ENCODE results near the gene PRPSAP1. TPM values are rescaled to one million over a fixed set of nuclear protein-coding genes. Genes with fewer than 3 reads are reported as not detected.

PRPSAP1 gene, protein sequence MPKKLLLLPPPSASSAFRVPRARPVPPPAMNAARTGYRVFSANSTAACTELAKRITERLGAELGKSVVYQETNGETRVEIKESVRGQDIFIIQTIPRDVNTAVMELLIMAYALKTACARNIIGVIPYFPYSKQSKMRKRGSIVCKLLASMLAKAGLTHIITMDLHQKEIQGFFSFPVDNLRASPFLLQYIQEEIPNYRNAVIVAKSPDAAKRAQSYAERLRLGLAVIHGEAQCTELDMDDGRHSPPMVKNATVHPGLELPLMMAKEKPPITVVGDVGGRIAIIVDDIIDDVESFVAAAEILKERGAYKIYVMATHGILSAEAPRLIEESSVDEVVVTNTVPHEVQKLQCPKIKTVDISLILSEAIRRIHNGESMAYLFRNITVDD
- total RNA-seq = 10 to 100 TPM; 29.1 to 49.0 (median 46.4) TPM
- 10 to 100 TPM; 25.0 to 43.7 (median 25.3) TPM for polyA plus RNA-seq
- long read RNA-seq, donor 1, partial matches to known transcripts = 0 of 3 reads
- long read RNA-seq, donor 1, other reads (novel, unspliced or antisense) = 0 of 3 reads
- long read RNA-seq, donor 2, transcript PRPSAP1-206 (10 exons, 3,660 nt) = major isoform, 5 of 8 reads
- long read RNA-seq, donor 2, partial matches to known transcripts = 0 of 8 reads
- long read RNA-seq, donor 2, other reads (novel, unspliced or antisense) = 0 of 8 reads
- long read RNA-seq, donor 3, transcript PRPSAP1-206 (10 exons, 3,660 nt) = major isoform, 7 of 9 reads
- long read RNA-seq, donor 3, partial matches to known transcripts = 0 of 9 reads
- long read RNA-seq, donor 3, other reads (novel, unspliced or antisense) = 0 of 9 reads
- long read RNA-seq, donor 4, partial matches to known transcripts = 0 of 1 reads
- long read RNA-seq, donor 4, other reads (novel, unspliced or antisense) = 0 of 1 reads
- long read RNA-seq, donor 5, transcript PRPSAP1-206 (10 exons, 3,660 nt) = major isoform, 7 of 11 reads
- long read RNA-seq, donor 5, partial matches to known transcripts = 0 of 11 reads
- long read RNA-seq, donor 5, other reads (novel, unspliced or antisense) = 0 of 11 reads
- long read RNA-seq, donor 6, transcript PRPSAP1-206 (10 exons, 3,660 nt) = major isoform, 11 of 34 reads
- long read RNA-seq, donor 6, transcript PRPSAP1-207 (2 exons, 561 nt) = minor isoform, 5 of 34 reads
- long read RNA-seq, donor 6, partial matches to known transcripts = 15 of 34 reads
- long read RNA-seq, donor 6, other reads (novel, unspliced or antisense) = 0 of 34 reads
- long read RNA-seq, donor 7, transcript PRPSAP1-206 (10 exons, 3,660 nt) = major isoform, 10 of 11 reads
- long read RNA-seq, donor 7, partial matches to known transcripts = 0 of 11 reads
- long read RNA-seq, donor 7, other reads (novel, unspliced or antisense) = 0 of 11 reads
- long read RNA-seq, donor 8, transcript PRPSAP1-206 (10 exons, 3,660 nt) = major isoform, 17 of 21 reads
- long read RNA-seq, donor 8, partial matches to known transcripts = 0 of 21 reads
- long read RNA-seq, donor 8, other reads (novel, unspliced or antisense) = 0 of 21 reads
- long read RNA-seq, donor 9, transcript PRPSAP1-206 (10 exons, 3,660 nt) = major isoform, 5 of 7 reads
- long read RNA-seq, donor 9, partial matches to known transcripts = 0 of 7 reads
- long read RNA-seq, donor 9, other reads (novel, unspliced or antisense) = 0 of 7 reads
- long read RNA-seq, donor 10, partial matches to known transcripts = 0 of 3 reads
- long read RNA-seq, donor 10, other reads (novel, unspliced or antisense) = 0 of 3 reads

DNA sequence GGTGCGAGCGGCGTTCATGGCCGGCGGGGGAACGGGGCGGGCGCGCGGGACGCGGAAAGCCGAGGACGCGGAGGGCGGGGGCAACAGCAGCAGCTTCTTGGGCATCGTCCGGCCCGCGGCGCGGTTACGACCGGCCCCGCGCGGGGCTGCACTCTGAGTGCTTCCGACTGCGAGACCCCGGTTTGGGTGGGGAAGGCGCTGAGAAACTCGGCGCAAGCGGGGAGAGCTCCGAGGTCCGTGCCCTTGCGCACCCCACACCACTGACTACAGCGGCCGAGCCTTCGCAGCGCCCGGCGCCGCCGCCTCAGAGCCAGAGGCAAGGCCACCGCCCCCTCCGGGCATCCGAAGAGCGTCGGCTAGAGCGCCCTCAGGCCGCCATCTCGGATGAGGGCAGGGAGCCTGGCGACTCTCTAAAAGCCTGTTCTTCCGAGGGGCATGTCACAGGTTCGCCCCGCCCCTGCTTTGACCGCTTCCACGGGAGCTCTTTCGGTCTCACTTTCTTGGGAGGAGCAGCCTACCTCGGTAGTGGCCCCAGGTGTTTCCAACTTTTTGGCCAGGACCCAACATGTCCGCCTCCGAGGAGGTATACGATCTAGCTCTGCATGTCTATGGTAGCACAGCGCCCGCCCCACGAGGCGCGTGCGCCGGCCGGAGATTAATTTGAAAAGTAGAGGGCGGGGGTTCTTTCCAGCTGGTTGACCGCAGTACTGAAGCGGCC, at the start of gene PRPSAP1:
TSS of gene PRPSAP1 (minus strand) at position 318 of the 718 bp plus-strand sequence. CDS start at position 105, 213 bp downstream.
- 0 to 1% (median 0%) methylated on average over 14 to 75 of the region's 75 CpGs for WGBS, 5 donors
- TF ChIP-seq POLR2AphosphoS5 (IDR thresholded peaks at IDR 0.05) = peak; percentile 35 to 89 (median 87)
- peak; percentile 14 for TF ChIP-seq EP300 (IDR thresholded peaks at IDR 0.05)
- peak in 1 of 4 donors; percentile 64 for TF ChIP-seq POLR2A (IDR thresholded peaks at IDR 0.05)
- TF ChIP-seq, protein P1, sequence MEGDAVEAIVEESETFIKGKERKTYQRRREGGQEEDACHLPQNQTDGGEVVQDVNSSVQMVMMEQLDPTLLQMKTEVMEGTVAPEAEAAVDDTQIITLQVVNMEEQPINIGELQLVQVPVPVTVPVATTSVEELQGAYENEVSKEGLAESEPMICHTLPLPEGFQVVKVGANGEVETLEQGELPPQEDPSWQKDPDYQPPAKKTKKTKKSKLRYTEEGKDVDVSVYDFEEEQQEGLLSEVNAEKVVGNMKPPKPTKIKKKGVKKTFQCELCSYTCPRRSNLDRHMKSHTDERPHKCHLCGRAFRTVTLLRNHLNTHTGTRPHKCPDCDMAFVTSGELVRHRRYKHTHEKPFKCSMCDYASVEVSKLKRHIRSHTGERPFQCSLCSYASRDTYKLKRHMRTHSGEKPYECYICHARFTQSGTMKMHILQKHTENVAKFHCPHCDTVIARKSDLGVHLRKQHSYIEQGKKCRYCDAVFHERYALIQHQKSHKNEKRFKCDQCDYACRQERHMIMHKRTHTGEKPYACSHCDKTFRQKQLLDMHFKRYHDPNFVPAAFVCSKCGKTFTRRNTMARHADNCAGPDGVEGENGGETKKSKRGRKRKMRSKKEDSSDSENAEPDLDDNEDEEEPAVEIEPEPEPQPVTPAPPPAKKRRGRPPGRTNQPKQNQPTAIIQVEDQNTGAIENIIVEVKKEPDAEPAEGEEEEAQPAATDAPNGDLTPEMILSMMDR (IDR thresholded peaks at IDR 0.05) = peak in 4 of 7 experiments; percentile 22 to 67 (median 42)
- intact Hi-C loops (cut with DNase I; ENCODE audit: low total_unique reads) = no loop called here

DNA sequence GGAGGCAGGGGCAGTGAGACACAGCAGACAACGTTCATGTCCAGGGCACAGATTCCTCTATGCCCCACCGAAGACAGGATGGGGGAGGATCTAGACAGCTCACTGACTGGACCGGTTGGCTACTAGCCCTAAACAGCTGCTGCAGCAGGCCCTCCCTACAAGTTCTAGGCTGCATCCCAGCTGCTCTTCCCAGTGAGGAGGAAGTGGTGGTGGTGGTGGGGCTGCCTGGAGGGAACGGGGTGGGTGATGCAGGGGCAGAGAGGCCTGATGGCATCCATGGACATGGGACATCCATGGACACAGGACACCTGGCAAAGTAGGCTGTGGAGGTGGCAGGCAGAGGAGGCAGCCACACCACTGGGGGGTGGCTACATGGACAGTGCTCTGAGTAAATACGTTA, 49.0 kb upstream of the PRPSAP1 start:
- DNase-seq = no peak

More for the DNA sequence above, at the start of gene PRPSAP1:
- peak; percentile 88 to 97 for DNase-seq
- Histone ChIP-seq H3K27me3 (no peaks in the 10 kb centered on the region), H3K27ac (peak within 1 kb of the TSS; percentile 89 to 96 (median 92)), H3K4me3 (peak within 1 kb of the TSS; percentile 75 to 99 (median 87)), H3K9me3 (no peaks in the 10 kb centered on the region), H3K36me3 (no peaks in the 10 kb centered on the region), H3K4me1 (peaks cover 11 to 34% (median 28%) of the 10 kb centered on the region in 4 donors)

More for the DNA sequence above, 49.0 kb upstream of the PRPSAP1 start:
- Histone ChIP-seq H3K4me1 (peaks cover 0 to 23% (median 12%) of the 10 kb centered on the region in 4 donors), H3K9me3 (no peaks in the 10 kb centered on the region), H3K27me3 (no peaks in the 10 kb centered on the region), H3K4me3 (no peak overlapping the region), H3K36me3 (peaks cover 50 to 78% (median 75%) of the 10 kb centered on the region in 4 donors), H3K27ac (no peak overlapping the region)
- intact Hi-C loops (cut with DNase I; ENCODE audit: low total_unique reads) = no loop called here
- TF ChIP-seq EP300 (IDR thresholded peaks at IDR 0.05) (no peak), POLR2AphosphoS5 (IDR thresholded peaks at IDR 0.05) (no peak), POLR2A (IDR thresholded peaks at IDR 0.05) (no peak)
- TF ChIP-seq, protein P1 (IDR thresholded peaks at IDR 0.05) = no peak
- WGBS, 5 donors = 80 to 92% (median 88%) methylated on average over 5 of the region's 5 CpGs
